TTC549 (cell line): ENCODE measurements around the gene RAMP3.
"Not testable (repeated sequence)": the region's sequence is repeated elsewhere in the genome, so short reads cannot be mapped to it uniquely, and the experiment has no call there.

Experiments
- FAIRE-seq: peaks from 2 replicates; lab custom pipeline; 2012; peaks lifted over from hg19 to GRCh38; lab: Jason Lieb, UNC

Gene RAMP3

GRCh38 chr7:45196374-45196773, 38.8 kb downstream of the RAMP3 start:
- FAIRE-seq: no peak

GRCh38 chr7:45197461-45197860, 39.9 kb downstream of the RAMP3 start:
- FAIRE-seq: no peak

GRCh38 chr7:45198986-45199385, 41.4 kb downstream of the RAMP3 start:
- no peak for FAIRE-seq

DNA sequence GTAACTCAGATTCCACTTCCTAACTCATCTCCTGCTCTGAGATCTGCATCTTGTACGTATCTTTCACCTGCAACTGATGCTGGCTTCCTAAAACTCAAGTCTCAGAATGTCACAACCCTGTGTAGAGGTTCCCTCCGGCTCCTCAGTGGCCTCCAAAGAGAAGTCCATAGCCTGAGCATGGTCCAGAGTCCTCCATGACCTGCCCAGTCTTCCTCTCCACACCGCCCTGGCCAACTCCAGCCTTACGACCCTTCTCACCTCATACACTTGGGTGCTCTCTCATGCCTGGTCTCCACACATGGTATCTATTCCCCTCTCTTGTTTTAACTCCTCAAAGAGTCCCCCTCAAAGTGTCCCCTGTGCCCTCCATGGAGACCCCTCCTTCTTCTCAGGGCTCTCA, 41.9 kb downstream of the RAMP3 start:
- FAIRE-seq: no peak

DNA sequence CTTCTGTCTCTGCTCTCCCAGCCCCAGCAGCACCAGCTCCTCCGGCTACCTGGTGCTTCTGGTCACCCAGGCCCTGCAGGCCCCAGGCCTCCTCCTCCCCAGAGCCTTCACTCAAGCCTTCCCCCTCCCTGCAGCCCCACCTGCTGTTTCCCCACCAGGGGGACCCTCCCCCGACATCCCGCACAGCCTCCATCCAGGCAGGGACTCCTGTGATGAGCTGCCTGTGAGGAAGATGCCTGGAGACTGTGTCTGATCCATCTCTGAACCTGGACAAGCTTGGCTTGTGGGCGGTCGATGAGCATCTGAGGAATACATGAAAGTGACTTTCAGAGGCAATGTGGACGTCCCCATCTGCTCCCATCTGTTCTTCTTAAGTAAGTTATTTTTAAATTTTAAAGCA, 45.0 kb downstream of the RAMP3 start:
- no peak for FAIRE-seq

GRCh38 chr7:45203036-45203435, 45.4 kb downstream of the RAMP3 start:
- FAIRE-seq: no peak

DNA sequence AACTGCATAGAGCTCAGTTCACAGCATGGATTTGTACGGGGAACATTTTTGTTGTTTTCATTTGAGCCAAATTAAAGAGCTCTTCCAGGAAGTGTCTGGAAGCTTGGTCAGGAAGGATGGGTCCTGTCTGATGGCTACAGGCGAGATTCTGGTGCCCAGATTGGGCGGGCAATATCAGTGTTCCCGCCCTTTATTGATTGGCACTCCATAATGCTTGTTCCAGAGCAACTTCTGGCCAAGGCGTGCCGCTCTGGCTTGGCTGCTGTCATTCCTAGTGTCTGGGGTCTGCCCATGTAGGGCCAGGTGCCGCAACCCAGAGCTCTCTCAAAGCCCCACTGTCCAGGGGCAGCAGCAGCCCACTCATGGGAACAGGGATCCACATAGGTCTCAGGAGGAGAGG, 45.9 kb downstream of the RAMP3 start:
- FAIRE-seq: no peak

GRCh38 chr7:45203936-45204445, 46.4 kb downstream of the RAMP3 start:
- FAIRE-seq: no peak

GRCh38 chr7:45206266-45206665, 48.7 kb downstream of the RAMP3 start:
- FAIRE-seq: not testable (repeated sequence)

DNA sequence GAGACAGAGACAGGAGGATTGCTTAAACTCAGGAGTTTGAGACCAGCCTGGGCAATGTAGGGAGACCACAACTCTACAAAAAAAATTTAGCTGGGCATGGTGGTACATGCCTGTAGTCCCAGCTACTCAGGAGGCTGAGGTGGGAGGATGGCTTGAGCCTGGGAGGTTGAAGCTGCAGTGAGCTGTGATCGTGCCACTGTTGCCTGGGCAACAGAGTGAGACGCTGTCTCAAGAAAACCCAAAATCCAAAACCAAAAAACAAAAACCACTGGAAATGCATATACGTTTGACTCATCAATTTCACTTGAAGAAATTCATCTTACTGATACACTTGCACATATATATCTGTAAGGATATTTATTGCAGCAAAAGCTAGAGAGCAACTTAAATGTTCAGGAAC, 52.3 kb downstream of the RAMP3 start:
- FAIRE-seq: not testable (repeated sequence)

GRCh38 chr7:45211066-45211465, 53.5 kb downstream of the RAMP3 start:
- FAIRE-seq: no peak

DNA sequence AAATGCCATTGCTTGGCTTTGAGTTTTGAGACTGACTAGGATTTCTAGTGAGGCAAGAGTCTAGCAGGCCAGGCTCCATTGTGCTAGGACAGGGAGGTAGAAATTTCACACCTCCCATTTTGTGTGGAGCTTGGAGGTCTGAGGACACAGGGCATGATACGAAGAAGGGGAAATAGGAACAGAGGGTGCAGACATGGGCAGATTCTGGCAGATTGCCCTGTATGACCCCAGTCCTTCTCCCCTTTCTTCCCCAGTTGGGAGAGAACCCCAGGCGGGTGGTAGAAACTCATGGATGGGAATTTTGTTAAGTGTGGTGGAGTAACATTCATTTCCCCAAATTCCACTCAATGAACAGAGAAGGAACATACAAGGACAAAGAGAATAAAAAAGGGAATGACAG, 54.4 kb downstream of the RAMP3 start:
- no peak for FAIRE-seq

- FAIRE-seq: no peak
Measured at GRCh38 chr7:45212606-45213005, 55.0 kb downstream of the RAMP3 start.

DNA sequence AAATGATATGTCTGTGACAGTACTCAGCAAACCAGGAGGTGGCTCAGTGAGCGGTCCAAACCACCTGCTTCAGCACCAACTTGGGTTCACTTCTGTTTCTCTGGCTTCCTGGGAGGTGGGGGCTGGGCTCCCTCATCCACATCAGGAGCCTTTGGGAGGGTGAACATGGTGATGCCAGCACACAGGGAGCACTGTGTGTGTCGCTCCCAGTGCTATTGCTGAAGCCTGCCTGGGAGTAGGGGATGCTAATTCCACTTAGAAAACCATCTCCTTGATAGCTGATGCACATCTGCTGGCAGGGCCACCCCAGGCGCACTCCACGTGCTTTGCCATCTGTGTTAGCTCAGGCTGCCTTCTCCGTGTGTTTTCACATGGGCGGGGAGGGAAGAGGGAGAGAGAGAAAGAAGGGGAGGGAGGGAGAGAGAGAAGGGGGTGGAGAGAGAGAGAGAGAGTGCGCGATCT, 58.0 kb downstream of the RAMP3 start:
- no peak for FAIRE-seq

DNA sequence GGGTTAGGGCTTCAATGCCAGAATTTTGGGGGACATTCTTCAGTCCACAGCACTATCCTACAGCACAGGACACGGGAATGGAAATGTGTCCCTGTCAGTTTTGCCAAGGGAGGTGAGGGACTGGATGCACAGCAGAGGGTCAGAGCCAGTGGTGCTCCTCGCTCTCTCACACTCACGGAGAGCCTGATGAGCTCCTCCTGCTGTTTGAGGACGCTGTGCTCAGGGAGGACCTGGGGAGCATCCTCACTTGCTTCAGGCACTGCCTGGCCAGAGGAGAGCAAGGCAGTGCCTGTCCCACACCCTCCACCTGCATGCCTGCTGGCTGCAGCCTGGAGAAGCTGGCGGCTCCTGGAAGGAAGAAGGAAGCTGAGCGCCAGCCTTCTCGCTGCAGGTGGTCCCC, 58.6 kb downstream of the RAMP3 start:
- no peak for FAIRE-seq

- no peak for FAIRE-seq
Measured at GRCh38 chr7:45216622-45217165, 59.1 kb downstream of the RAMP3 start.

DNA sequence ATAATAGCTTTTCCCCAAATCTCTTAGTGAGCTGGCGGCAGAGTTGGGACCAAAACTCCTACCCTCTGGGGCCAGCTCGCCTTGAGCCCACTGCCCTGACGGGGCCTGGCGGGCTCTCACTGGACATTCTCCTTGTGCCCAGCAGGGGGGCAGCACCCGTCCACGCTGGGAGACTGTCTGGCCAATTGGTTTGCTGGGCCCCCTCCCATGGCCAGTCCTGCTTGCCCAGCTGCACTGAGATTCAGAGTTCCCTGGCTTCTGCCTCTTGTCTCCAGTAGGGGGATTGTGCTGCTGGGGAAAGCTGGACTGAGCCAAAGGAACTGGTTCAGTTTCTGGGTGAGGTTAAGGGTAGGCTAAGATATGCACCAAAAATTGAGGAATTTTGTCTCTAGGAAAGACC, 59.8 kb downstream of the RAMP3 start:
- FAIRE-seq: no peak

DNA sequence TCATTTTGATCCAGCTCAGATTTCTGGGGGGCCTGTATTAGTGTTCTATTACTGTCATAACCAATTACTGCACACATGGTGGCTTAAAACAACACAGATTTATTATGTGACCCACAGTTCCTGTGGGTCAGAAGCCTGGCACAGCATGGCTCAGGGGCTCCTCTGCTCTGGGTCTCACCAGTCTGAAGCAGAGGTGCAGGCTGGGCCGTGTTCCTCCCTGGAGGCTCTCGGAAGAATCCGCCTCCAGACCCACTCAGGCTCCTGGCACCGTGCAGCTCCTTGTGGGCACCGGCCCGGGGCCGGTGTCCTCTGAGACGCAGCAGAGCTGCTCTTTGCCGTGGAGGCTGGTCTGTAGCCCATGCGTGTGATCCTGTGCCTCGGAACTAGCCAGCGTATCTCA, 61.5 kb downstream of the RAMP3 start:
- no peak for FAIRE-seq

DNA sequence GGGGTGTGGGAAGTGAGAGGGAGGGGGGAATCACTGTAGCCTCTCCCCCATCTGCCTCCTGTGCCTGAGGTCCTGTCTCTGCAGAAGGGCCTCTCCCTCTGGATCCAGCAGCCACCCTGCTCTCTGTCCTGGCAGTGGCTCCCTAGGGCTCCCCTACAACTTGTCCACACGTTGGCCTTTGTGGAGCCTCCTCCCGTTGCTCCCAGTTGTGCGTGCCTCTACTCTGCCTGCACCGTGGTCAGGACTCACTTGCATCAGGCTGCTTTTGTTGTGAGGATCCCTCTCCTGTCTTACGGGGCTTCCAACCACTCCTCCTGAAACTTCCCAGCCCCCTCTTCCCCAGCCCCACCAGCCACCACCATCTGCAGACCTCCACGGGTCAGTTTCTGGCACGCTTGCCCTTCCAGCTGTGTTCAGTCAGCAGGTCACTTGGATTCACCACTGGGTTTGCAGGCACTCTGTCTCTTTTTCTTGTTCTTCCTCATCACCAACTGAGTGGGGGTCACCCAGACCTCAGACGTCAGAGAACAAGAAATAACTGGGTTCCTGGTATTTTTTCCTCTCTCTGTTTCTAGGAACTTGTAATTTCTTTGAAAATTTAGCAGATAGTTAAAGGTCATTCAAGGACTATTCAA, 62.3 kb downstream of the RAMP3 start:
- no peak for FAIRE-seq

GRCh38 chr7:45220846-45221618, 63.4 kb downstream of the RAMP3 start:
- no peak for FAIRE-seq

DNA sequence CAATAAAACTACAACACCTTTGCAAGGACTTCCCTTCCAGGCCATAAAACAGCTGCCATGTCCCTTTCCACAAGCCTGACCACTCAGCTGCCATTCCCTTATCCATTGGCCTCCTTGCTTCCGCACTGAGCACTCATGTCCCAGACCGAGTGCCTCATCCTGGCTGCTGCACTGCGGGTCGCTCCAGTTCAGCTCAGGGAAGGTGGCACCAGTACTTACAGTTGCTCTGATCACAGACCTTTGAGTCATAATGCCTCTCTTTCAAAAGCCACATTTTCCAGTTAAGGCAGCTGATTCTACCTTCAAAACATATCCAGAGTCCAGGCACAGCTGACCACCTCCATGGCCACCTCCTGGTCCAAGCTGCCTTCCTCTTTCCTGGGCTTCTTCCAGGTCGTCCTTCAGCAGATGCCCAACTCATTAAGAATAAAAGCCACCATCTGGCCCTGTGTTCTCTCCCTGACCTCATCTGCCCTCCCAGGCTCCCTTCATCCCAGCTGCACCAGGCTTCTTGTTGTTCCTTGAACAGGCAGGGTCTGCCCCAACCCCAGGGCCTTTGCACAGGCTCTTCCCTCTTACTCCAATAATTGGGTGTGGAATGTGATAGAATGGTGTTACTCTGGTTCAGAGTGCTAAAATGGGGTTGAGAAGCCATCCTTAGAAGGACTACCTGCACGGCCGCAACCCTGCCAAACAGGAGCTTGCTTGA, 64.5 kb downstream of the RAMP3 start:
- FAIRE-seq: no peak

GRCh38 chr7:45223078-45223477, 65.5 kb downstream of the RAMP3 start:
- no peak for FAIRE-seq
